Activated naive CD4-positive, alpha-beta T cell treated with anti-CD3 and anti-CD28 coated beads for 36 hours (primary cell): ENCODE results near the gene WWC2. TPM values are rescaled to one million over a fixed set of nuclear protein-coding genes. Genes with fewer than 3 reads are reported as not detected.

Source experiments
- CTCF ChIA-PET: fragments of 350-600 bp; sonication (Branson Sonifier 250); formaldehyde crosslinking; loops from one replicate; lab custom pipeline; 2021; ENCODE audit warnings: antibody characterized with exemption; lab: Charles Lee
- DNase-seq: peaks from one replicate; pipeline ENCODE4 v3.0.0-alpha.2; 2020
- H3K27ac Mint-ChIP-seq: one replicate; pipeline ENCODE4 v1.8.0; 2021; ENCODE audit warnings: mild to moderate bottlenecking, mixed read lengths
- H3K27me3 Mint-ChIP-seq: one replicate; pipeline ENCODE4 v1.8.0; 2021; ENCODE audit warnings: low read depth, mixed read lengths
- H3K36me3 Mint-ChIP-seq: one replicate; pipeline ENCODE4 v1.8.0; 2021; ENCODE audit warnings: low read depth, mixed read lengths
- H3K4me1 Mint-ChIP-seq: one replicate; pipeline ENCODE4 v1.8.0; 2021; ENCODE audit warnings: low read depth, mixed read lengths
- H3K4me3 Mint-ChIP-seq: one replicate; pipeline ENCODE4 v1.8.0; 2021; ENCODE audit warnings: mild to moderate bottlenecking, moderate library complexity, mixed read lengths
- H3K9me3 Mint-ChIP-seq: one replicate; pipeline ENCODE4 v1.8.0; 2021; ENCODE audit warnings: mixed read lengths
- intact Hi-C: fragments of 100-400 bp; cut with micrococcal nuclease; formaldehyde crosslinking; loops from one replicate; pipeline ENCODE4 v1.15.1; 2023
- total RNA-seq, 2 experiments: library from RNA; stranded (reverse); gene quantifications; one replicate each; pipeline ENCODE4 v1.2.3, GENCODE V29; 2021

The WWC2 gene
- total RNA-seq, 2 experiments from 2014 or later: 6.7 to 10.0 TPM

- no peak overlapping the region for H3K27ac Mint-ChIP-seq
- no peak for DNase-seq
- intact Hi-C loops: no loop called here
- H3K27me3 Mint-ChIP-seq: peaks cover 2% of the 10 kb centered on the region
- H3K9me3 Mint-ChIP-seq: no peaks in the 10 kb centered on the region
- no peaks in the 10 kb centered on the region for H3K4me1 Mint-ChIP-seq
- H3K4me3 Mint-ChIP-seq: no peak overlapping the region
- CTCF ChIA-PET: no interaction called here
- peaks cover 3% of the 10 kb centered on the region for H3K36me3 Mint-ChIP-seq
These were observed 98.1 kb downstream of the WWC2 start for GRCh38 chr4:183197140-183197539.

GRCh38 chr4:183200453-183200852 lies 101.4 kb downstream of the WWC2 start:
- H3K9me3 Mint-ChIP-seq: no peaks in the 10 kb centered on the region
- H3K36me3 Mint-ChIP-seq: peaks cover 5% of the 10 kb centered on the region
- DNase-seq: no peak
- no peaks in the 10 kb centered on the region for H3K27me3 Mint-ChIP-seq
- H3K4me3 Mint-ChIP-seq: no peak overlapping the region
- no peaks in the 10 kb centered on the region for H3K4me1 Mint-ChIP-seq
- CTCF ChIA-PET: no interaction called here
- intact Hi-C loops: no loop called here
- H3K27ac Mint-ChIP-seq: no peak overlapping the region

- intact Hi-C loops: no loop called here
- no peaks in the 10 kb centered on the region for H3K4me1 Mint-ChIP-seq
- no peak overlapping the region for H3K4me3 Mint-ChIP-seq
- CTCF ChIA-PET: no interaction called here
- no peak for DNase-seq
- no peaks in the 10 kb centered on the region for H3K9me3 Mint-ChIP-seq
- no peaks in the 10 kb centered on the region for H3K27me3 Mint-ChIP-seq
- H3K36me3 Mint-ChIP-seq: peaks cover 5% of the 10 kb centered on the region
- no peak overlapping the region for H3K27ac Mint-ChIP-seq
These were observed 102.3 kb downstream of the WWC2 start for GRCh38 chr4:183201331-183201730.

- no peaks in the 10 kb centered on the region for H3K4me1 Mint-ChIP-seq
- intact Hi-C loops: no loop called here
- no peak for DNase-seq
- H3K4me3 Mint-ChIP-seq: no peak overlapping the region
- no peaks in the 10 kb centered on the region for H3K9me3 Mint-ChIP-seq
- peaks cover 5% of the 10 kb centered on the region for H3K36me3 Mint-ChIP-seq
- no peaks in the 10 kb centered on the region for H3K27me3 Mint-ChIP-seq
- H3K27ac Mint-ChIP-seq: no peak overlapping the region
- CTCF ChIA-PET: no interaction called here
These were observed 103.5 kb downstream of the WWC2 start for GRCh38 chr4:183202523-183202922.

GRCh38 chr4:183204793-183205192 lies 105.7 kb downstream of the WWC2 start:
- Mint-ChIP-seq H3K27ac (no peak overlapping the region), H3K36me3 (peaks cover 6% of the 10 kb centered on the region), H3K27me3 (no peaks in the 10 kb centered on the region), H3K4me1 (no peaks in the 10 kb centered on the region), H3K4me3 (no peak overlapping the region), H3K9me3 (no peaks in the 10 kb centered on the region)
- DNase-seq: no peak
- CTCF ChIA-PET: interaction anchor here (1.3 kb wide), 1 partner anchor 57 kb away, joined by 5 read pairs; no protein-coding TSS in a partner anchor
- intact Hi-C loops: no loop called here

- Mint-ChIP-seq H3K4me1 (no peaks in the 10 kb centered on the region), H3K4me3 (no peak overlapping the region), H3K27me3 (no peaks in the 10 kb centered on the region), H3K36me3 (peaks cover 6% of the 10 kb centered on the region), H3K27ac (no peak overlapping the region), H3K9me3 (no peaks in the 10 kb centered on the region)
- intact Hi-C loops: no loop called here
- CTCF ChIA-PET: interaction anchor here (1.3 kb wide), 1 partner anchor 57 kb away, joined by 5 read pairs; no protein-coding TSS in a partner anchor
- DNase-seq: no peak
These were observed 106.1 kb downstream of the WWC2 start for GRCh38 chr4:183205193-183205592.

GRCh38 chr4:183205709-183206108 lies 106.7 kb downstream of the WWC2 start:
- intact Hi-C loops: no loop called here
- H3K4me3 Mint-ChIP-seq: no peak overlapping the region
- no peaks in the 10 kb centered on the region for H3K27me3 Mint-ChIP-seq
- CTCF ChIA-PET: interaction anchor here (1.1 to 1.3 kb wide), 2 partner anchors 51 to 56 kb away, joined by 3 to 5 read pairs; no protein-coding TSS in a partner anchor
- H3K4me1 Mint-ChIP-seq: no peaks in the 10 kb centered on the region
- no peak overlapping the region for H3K27ac Mint-ChIP-seq
- no peak for DNase-seq
- peaks cover 6% of the 10 kb centered on the region for H3K36me3 Mint-ChIP-seq
- H3K9me3 Mint-ChIP-seq: no peaks in the 10 kb centered on the region

- H3K9me3 Mint-ChIP-seq: no peaks in the 10 kb centered on the region
- H3K27me3 Mint-ChIP-seq: no peaks in the 10 kb centered on the region
- no peaks in the 10 kb centered on the region for H3K4me1 Mint-ChIP-seq
- H3K36me3 Mint-ChIP-seq: peaks cover 5% of the 10 kb centered on the region
- H3K4me3 Mint-ChIP-seq: no peak overlapping the region
- CTCF ChIA-PET: interaction anchor here (0.6 kb wide), 1 partner anchor 14 kb away, joined by 3 read pairs; no protein-coding TSS in a partner anchor
- intact Hi-C loops: no loop called here
- no peak overlapping the region for H3K27ac Mint-ChIP-seq
- no peak for DNase-seq
These were observed 112.5 kb downstream of the WWC2 start for GRCh38 chr4:183211533-183211932.

GRCh38 chr4:183213996-183214395 lies 114.9 kb downstream of the WWC2 start:
- CTCF ChIA-PET: interaction anchor here (1.0 to 2.0 kb wide), 2 partner anchors 36 to 143 kb away, joined by 3 to 4 read pairs; no protein-coding TSS in a partner anchor
- H3K27ac Mint-ChIP-seq: no peak overlapping the region
- H3K4me1 Mint-ChIP-seq: no peaks in the 10 kb centered on the region
- intact Hi-C loops: no loop called here
- H3K36me3 Mint-ChIP-seq: peaks cover under 1% of the 10 kb centered on the region
- no peaks in the 10 kb centered on the region for H3K9me3 Mint-ChIP-seq
- DNase-seq: no peak
- no peak overlapping the region for H3K4me3 Mint-ChIP-seq
- no peaks in the 10 kb centered on the region for H3K27me3 Mint-ChIP-seq

- DNase-seq: no peak
- H3K27ac Mint-ChIP-seq: no peak overlapping the region
- no peaks in the 10 kb centered on the region for H3K9me3 Mint-ChIP-seq
- H3K4me3 Mint-ChIP-seq: no peak overlapping the region
- peaks cover 2% of the 10 kb centered on the region for H3K36me3 Mint-ChIP-seq
- H3K27me3 Mint-ChIP-seq: no peaks in the 10 kb centered on the region
- CTCF ChIA-PET: interaction anchor here (1.0 to 2.0 kb wide), 3 partner anchors 35 to 144 kb away, joined by 3 to 4 read pairs (median 4); no protein-coding TSS in a partner anchor
- no peaks in the 10 kb centered on the region for H3K4me1 Mint-ChIP-seq
- intact Hi-C loops: no loop called here
These were observed 115.9 kb downstream of the WWC2 start for GRCh38 chr4:183214912-183215488.

- no peak for DNase-seq
- no peaks in the 10 kb centered on the region for H3K27me3 Mint-ChIP-seq
- intact Hi-C loops: no loop called here
- no peaks in the 10 kb centered on the region for H3K4me1 Mint-ChIP-seq
- H3K4me3 Mint-ChIP-seq: no peak overlapping the region
- no peak overlapping the region for H3K27ac Mint-ChIP-seq
- H3K36me3 Mint-ChIP-seq: peaks cover 3% of the 10 kb centered on the region
- no peaks in the 10 kb centered on the region for H3K9me3 Mint-ChIP-seq
- CTCF ChIA-PET: interaction anchor here (0.6 to 0.7 kb wide), 2 partner anchors 64 to 373 kb away, joined by 3 to 4 read pairs; no protein-coding TSS in a partner anchor
These were observed 121.2 kb downstream of the WWC2 start for GRCh38 chr4:183220236-183220635.

GRCh38 chr4:183223053-183223452 lies 124.0 kb downstream of the WWC2 start:
- CTCF ChIA-PET: no interaction called here
- Mint-ChIP-seq H3K27ac (no peak overlapping the region), H3K9me3 (no peaks in the 10 kb centered on the region), H3K36me3 (peaks cover 3% of the 10 kb centered on the region), H3K4me1 (no peaks in the 10 kb centered on the region), H3K27me3 (no peaks in the 10 kb centered on the region), H3K4me3 (no peak overlapping the region)
- no peak for DNase-seq
- intact Hi-C loops: no loop called here

GRCh38 chr4:183229397-183229796 lies 130.3 kb downstream of the WWC2 start:
- intact Hi-C loops: no loop called here

More at GRCh38 chr4:183229397-183229796, 130.3 kb downstream of the WWC2 start:
- no peaks in the 10 kb centered on the region for H3K4me1 Mint-ChIP-seq
- no peak overlapping the region for H3K27ac Mint-ChIP-seq
- no peaks in the 10 kb centered on the region for H3K9me3 Mint-ChIP-seq
- DNase-seq: no peak
- H3K27me3 Mint-ChIP-seq: no peaks in the 10 kb centered on the region
- CTCF ChIA-PET: interaction anchor here (1.0 kb wide), 1 partner anchor 21 kb away, joined by 6 read pairs; no protein-coding TSS in a partner anchor
- H3K4me3 Mint-ChIP-seq: no peak overlapping the region
- H3K36me3 Mint-ChIP-seq: peaks cover 1% of the 10 kb centered on the region
